GM12891 (cell line): ENCODE results near the gene KCNC3.

ENCODE experiments used
- PAX5 ChIP-seq: IDR thresholded peaks from 2 replicates; pipeline ENCODE4 v1.6.1; 2011; ENCODE audit warnings: low read length, moderate library complexity, mild to moderate bottlenecking; ENCODE audit not compliant: insufficient read depth, severe bottlenecking
- POLR2A ChIP-seq: IDR thresholded peaks from 2 replicates; pipeline ENCODE4 v1.6.1; 2011; ENCODE audit warnings: low read depth, low read length, control low read depth
- POLR2AphosphoS5 ChIP-seq: IDR thresholded peaks from 2 replicates; pipeline ENCODE4 v1.6.1; 2011; ENCODE audit warnings: low read depth, low read length, control low read depth
- POU2F2 ChIP-seq: IDR thresholded peaks from 2 replicates; pipeline ENCODE4 v1.6.1; 2011; ENCODE audit warnings: low read depth, mild to moderate bottlenecking, control low read depth, low read length, moderate library complexity
- SPI1 ChIP-seq: IDR thresholded peaks from 2 replicates; pipeline ENCODE4 v1.6.1; 2011; ENCODE audit warnings: low read depth, low read length, control low read depth
- TAF1 ChIP-seq: IDR thresholded peaks from 2 replicates; pipeline ENCODE4 v1.6.1; 2011; ENCODE audit warnings: low read depth, low read length, control low read depth

DNA sequence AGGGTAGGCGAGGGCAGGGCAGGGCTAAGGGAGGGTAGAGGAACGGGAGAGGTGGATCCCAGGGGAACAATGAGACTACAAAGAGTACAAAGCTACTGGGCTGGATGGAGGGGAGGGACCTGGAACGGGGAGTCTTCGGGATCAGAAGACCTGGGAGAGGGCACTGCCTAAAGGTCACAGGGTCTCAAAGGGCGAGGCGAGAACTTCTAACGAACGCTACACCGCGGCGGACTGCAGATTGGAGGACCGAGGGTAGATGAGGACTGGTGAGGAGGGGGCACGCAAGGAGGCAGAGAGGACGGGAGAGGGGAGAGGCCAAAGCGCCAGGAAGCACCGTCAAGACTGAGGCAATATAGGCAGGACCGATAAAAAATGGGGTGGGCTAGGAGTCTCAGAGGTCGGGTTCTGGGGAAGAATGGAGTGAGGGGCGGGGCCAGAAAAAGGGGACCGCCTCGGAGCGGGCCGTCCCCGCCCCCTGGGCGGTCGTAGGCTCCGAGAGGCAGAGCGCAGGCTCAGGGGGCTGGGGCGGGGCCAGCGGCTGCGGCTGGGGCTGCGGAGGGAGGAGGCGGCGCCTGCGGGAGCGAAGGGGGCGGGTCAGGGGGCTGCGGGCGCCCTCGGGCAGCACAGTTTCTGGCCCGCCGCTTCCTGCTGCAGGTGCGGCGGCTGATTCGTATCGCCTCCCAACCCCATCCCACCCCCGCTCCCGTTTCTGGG, 1.3 kb upstream of the KCNC3 start:
- no peak for TF ChIP-seq POLR2A
- TF ChIP-seq TAF1 = no peak
- TF ChIP-seq POLR2AphosphoS5 = no peak
- TF ChIP-seq PAX5 = no peak
- no peak for TF ChIP-seq SPI1
- TF ChIP-seq POU2F2 = no peak
